Measurements from ENCODE around the gene FIGNL1. TPM values are rescaled to one million over a fixed set of nuclear protein-coding genes. Genes with fewer than 3 reads are reported as not detected.
"Not testable (repeated sequence)": the region's sequence is repeated elsewhere in the genome, so short reads cannot be mapped to it uniquely, and the experiment has no call there.

Gene FIGNL1
- total RNA-seq, 2 experiments from 2014 or later = 39.7 to 41.2 TPM

GRCh38 chr7:50467817-50468610 is 17.9 kb upstream of the FIGNL1 start:
- ChIA-PET POLR2A (interaction anchor here (0.6 to 2.2 kb wide), 7 partner anchors 14 to 272 kb away, joined by 3 to 8 read pairs (median 4); partner anchors contain the start of gene FIGNL1), CTCF (interaction anchor here (0.6 to 6.8 kb wide), 59 partner anchors 9 to 695 kb away, joined by 3 to 108 read pairs (median 4); partner anchors contain the start of genes FIGNL1 and ZPBP)
- H3K36me3 Mint-ChIP-seq (ENCODE audit: low read depth) = no peaks in the 10 kb centered on the region
- H3K4me1 Mint-ChIP-seq = peaks cover 13% of the 10 kb centered on the region
- H3K4me3 Mint-ChIP-seq = no peak overlapping the region
- H3K27ac Mint-ChIP-seq = no peak overlapping the region
- DNase-seq = peak; percentile 85
- H3K27me3 Mint-ChIP-seq = peaks cover 1% of the 10 kb centered on the region
- H3K9me3 Mint-ChIP-seq = no peaks in the 10 kb centered on the region

- H3K4me3 Mint-ChIP-seq = no peak overlapping the region
- H3K27me3 Mint-ChIP-seq = peaks cover 4% of the 10 kb centered on the region
- no peak overlapping the region for H3K27ac Mint-ChIP-seq
- POLR2A ChIA-PET = interaction anchor here (0.6 to 2.2 kb wide), 4 partner anchors 13 to 273 kb away, joined by 3 to 8 read pairs (median 4); partner anchors contain the start of gene FIGNL1
- H3K4me1 Mint-ChIP-seq = peaks cover 13% of the 10 kb centered on the region
- H3K9me3 Mint-ChIP-seq = no peaks in the 10 kb centered on the region
- CTCF ChIA-PET = interaction anchor here (0.8 to 6.8 kb wide), 27 partner anchors 14 to 696 kb away, joined by 3 to 108 read pairs (median 5); partner anchors contain the start of genes FIGNL1 and ZPBP
- H3K36me3 Mint-ChIP-seq (ENCODE audit: low read depth) = no peaks in the 10 kb centered on the region
- no peak for DNase-seq
Observed at GRCh38 chr7:50466815-50467585, 16.9 kb upstream of the FIGNL1 start.

- Mint-ChIP-seq H3K27ac (no peak overlapping the region), H3K4me1 (peaks cover 8% of the 10 kb centered on the region)
Observed at GRCh38 chr7:50463035-50463434, 12.9 kb upstream of the FIGNL1 start.

GRCh38 chr7:50462361-50462760 is 12.2 kb upstream of the FIGNL1 start:
- no peak overlapping the region for H3K4me3 Mint-ChIP-seq
- H3K27me3 Mint-ChIP-seq = peaks cover 9% of the 10 kb centered on the region
- CTCF ChIA-PET = interaction anchor here (0.7 to 0.8 kb wide), 6 partner anchors 9 to 371 kb away, joined by 3 to 6 read pairs (median 4); no protein-coding TSS in a partner anchor
- POLR2A ChIA-PET = no interaction called here
- H3K36me3 Mint-ChIP-seq (ENCODE audit: low read depth) = no peaks in the 10 kb centered on the region
- peaks cover 2% of the 10 kb centered on the region for H3K4me1 Mint-ChIP-seq
- no peaks in the 10 kb centered on the region for H3K9me3 Mint-ChIP-seq
- H3K27ac Mint-ChIP-seq = no peak overlapping the region
- no peak for DNase-seq

More at GRCh38 chr7:50463035-50463434, 12.9 kb upstream of the FIGNL1 start:
- no peak for DNase-seq
- ChIA-PET POLR2A (no interaction called here), CTCF (interaction anchor here (0.7 kb wide), 2 partner anchors 25 to 372 kb away, joined by 4 to 5 read pairs; no protein-coding TSS in a partner anchor)
- Mint-ChIP-seq H3K27me3 (peaks cover 7% of the 10 kb centered on the region), H3K36me3 (ENCODE audit: low read depth) (no peaks in the 10 kb centered on the region), H3K4me3 (no peak overlapping the region), H3K9me3 (no peaks in the 10 kb centered on the region)

GRCh38 chr7:50461695-50462094 is 11.5 kb upstream of the FIGNL1 start:
- ChIA-PET CTCF (interaction anchor here (0.8 kb wide), 2 partner anchors 172 to 369 kb away, joined by 3 read pairs; partner anchors contain the start of gene ZPBP), POLR2A (no interaction called here)
- Mint-ChIP-seq H3K36me3 (ENCODE audit: low read depth) (no peaks in the 10 kb centered on the region), H3K27ac (no peak overlapping the region), H3K4me3 (no peak overlapping the region), H3K9me3 (no peaks in the 10 kb centered on the region), H3K4me1 (no peaks in the 10 kb centered on the region), H3K27me3 (peaks cover 11% of the 10 kb centered on the region)
- no peak for DNase-seq

GRCh38 chr7:50459183-50459582 is 9.0 kb upstream of the FIGNL1 start:
- H3K4me3 Mint-ChIP-seq = not testable (repeated sequence)

GRCh38 chr7:50458651-50459050 is 8.5 kb upstream of the FIGNL1 start:
- CTCF ChIA-PET = interaction anchor here (0.7 to 0.9 kb wide), 2 partner anchors 10 to 212 kb away, joined by 3 read pairs; no protein-coding TSS in a partner anchor

More at GRCh38 chr7:50459183-50459582, 9.0 kb upstream of the FIGNL1 start:
- H3K27ac Mint-ChIP-seq; H3K9me3 Mint-ChIP-seq; POLR2A ChIA-PET; H3K4me1 Mint-ChIP-seq; DNase-seq; H3K36me3 Mint-ChIP-seq (ENCODE audit: low read depth): not testable (repeated sequence)
- peaks cover 21% of the 10 kb centered on the region for H3K27me3 Mint-ChIP-seq
- CTCF ChIA-PET = interaction anchor here (0.9 kb wide), 1 partner anchor 9 kb away, joined by 3 read pairs; no protein-coding TSS in a partner anchor

GRCh38 chr7:50456371-50457123 is 6.4 kb upstream of the FIGNL1 start:
- H3K27ac Mint-ChIP-seq = no peak overlapping the region
- no peaks in the 10 kb centered on the region for H3K4me1 Mint-ChIP-seq
- no peak overlapping the region for H3K4me3 Mint-ChIP-seq
- H3K9me3 Mint-ChIP-seq = no peaks in the 10 kb centered on the region
- CTCF ChIA-PET = no interaction called here
- no peak for DNase-seq
- H3K36me3 Mint-ChIP-seq (ENCODE audit: low read depth) = no peaks in the 10 kb centered on the region
- POLR2A ChIA-PET = no interaction called here
- H3K27me3 Mint-ChIP-seq = peaks cover 22% of the 10 kb centered on the region

More at GRCh38 chr7:50458651-50459050, 8.5 kb upstream of the FIGNL1 start:
- H3K9me3 Mint-ChIP-seq; DNase-seq; H3K36me3 Mint-ChIP-seq (ENCODE audit: low read depth); H3K4me1 Mint-ChIP-seq; H3K27ac Mint-ChIP-seq; POLR2A ChIA-PET; H3K4me3 Mint-ChIP-seq: not testable (repeated sequence)
- H3K27me3 Mint-ChIP-seq = peaks cover 22% of the 10 kb centered on the region

- POLR2A ChIA-PET = no interaction called here
- Mint-ChIP-seq H3K4me3 (no peak overlapping the region), H3K4me1 (peaks cover 6% of the 10 kb centered on the region), H3K9me3 (no peaks in the 10 kb centered on the region), H3K27ac (no peak overlapping the region), H3K27me3 (peaks cover 20% of the 10 kb centered on the region), H3K36me3 (ENCODE audit: low read depth) (no peaks in the 10 kb centered on the region)
- DNase-seq = no peak
- CTCF ChIA-PET = interaction anchor here (0.7 kb wide), 1 partner anchor 18 kb away, joined by 3 read pairs; no protein-coding TSS in a partner anchor
Observed at GRCh38 chr7:50455658-50456057, 5.5 kb upstream of the FIGNL1 start.

GRCh38 chr7:50454968-50455367 is 4.8 kb upstream of the FIGNL1 start:
- ChIA-PET POLR2A (no interaction called here), CTCF (interaction anchor here (0.7 to 1.2 kb wide), 2 partner anchors 13 to 19 kb away, joined by 3 read pairs; no protein-coding TSS in a partner anchor)
- peaks cover 8% of the 10 kb centered on the region for H3K4me1 Mint-ChIP-seq
- H3K27ac Mint-ChIP-seq = no peak overlapping the region
- H3K4me3 Mint-ChIP-seq = no peak overlapping the region
- DNase-seq = no peak
- no peaks in the 10 kb centered on the region for H3K36me3 Mint-ChIP-seq (ENCODE audit: low read depth)
- peaks cover 20% of the 10 kb centered on the region for H3K27me3 Mint-ChIP-seq
- H3K9me3 Mint-ChIP-seq = no peaks in the 10 kb centered on the region

GRCh38 chr7:50450590-50451032 is 461 bp upstream of the FIGNL1 start:
- peak; percentile 28 for DNase-seq
- ChIA-PET POLR2A (interaction anchor here (0.6 to 2.6 kb wide), 12 partner anchors 11 to 289 kb away, joined by 3 to 13 read pairs (median 4); no protein-coding TSS in a partner anchor), CTCF (interaction anchor here (1.3 to 3.8 kb wide), 4 partner anchors 17 to 358 kb away, joined by 3 to 21 read pairs (median 6); partner anchors contain the start of gene ZPBP)
- Mint-ChIP-seq H3K27ac (peak overlapping the region; percentile 61), H3K4me3 (peak overlapping the region; percentile 91), H3K4me1 (peaks cover 40% of the 10 kb centered on the region), H3K9me3 (no peaks in the 10 kb centered on the region), H3K27me3 (peaks cover 11% of the 10 kb centered on the region), H3K36me3 (ENCODE audit: low read depth) (peaks cover 19% of the 10 kb centered on the region)

- Mint-ChIP-seq H3K4me1 (peaks cover 49% of the 10 kb centered on the region), H3K27me3 (peaks cover 6% of the 10 kb centered on the region), H3K9me3 (no peaks in the 10 kb centered on the region), H3K4me3 (peak overlapping the region; percentile 91), H3K36me3 (ENCODE audit: low read depth) (peaks cover 30% of the 10 kb centered on the region), H3K27ac (peak overlapping the region; percentile 61)
- no peak for DNase-seq
- POLR2A ChIA-PET = interaction anchor here (0.8 to 2.6 kb wide), 17 partner anchors 10 to 291 kb away, joined by 3 to 13 read pairs (median 4); no protein-coding TSS in a partner anchor
- CTCF ChIA-PET = interaction anchor here (1.3 to 3.8 kb wide), 5 partner anchors 18 to 711 kb away, joined by 3 to 21 read pairs (median 4); partner anchors contain the start of gene ZPBP
Observed at GRCh38 chr7:50449501-50449880, 659 bp downstream of the FIGNL1 start.
